Activated T-cell treated with anti-CD3 and anti-CD28 coated beads, Interleukin-2, amount 50 U/mL, for 72 hours (primary cell): ENCODE results near the gene OXSR1. TPM values are rescaled to one million over a fixed set of nuclear protein-coding genes. Genes with fewer than 3 reads are reported as not detected.
"Not testable (repeated sequence)": the region's sequence is repeated elsewhere in the genome, so short reads cannot be mapped to it uniquely, and the experiment has no call there.

Source experiments
- ATAC-seq, 2 donors: fragments of 150-1000 bp; cut with Tn5 transposase; replicated peaks in 1 of 2; 2 replicates each; pipeline ENCODE4 v1.10.0; 2021; ENCODE audit warnings: moderate library complexity in 2 of 2, mild to moderate bottlenecking in 1 of 2
- DNase-seq, 2 donors: peaks; one replicate each; pipeline ENCODE4 v3.0.0; 2021 to 2022; ENCODE audit warnings: mixed read lengths in 1 of 2
- H3K27ac Mint-ChIP-seq: one replicate; pipeline ENCODE4 v1.8.0; 2022; ENCODE audit warnings: mild to moderate bottlenecking, moderate library complexity, mixed read lengths
- H3K27me3 Mint-ChIP-seq: one replicate; pipeline ENCODE4 v1.8.0; 2022; ENCODE audit warnings: low read depth, mixed read lengths
- H3K36me3 Mint-ChIP-seq, 2 donors: one replicate each; pipeline ENCODE4 v1.8.0; 2022; ENCODE audit warnings: mixed read lengths in 2 of 2, mild to moderate bottlenecking in 1 of 2; ENCODE audit not compliant: insufficient read depth in 2 of 2
- H3K4me1 Mint-ChIP-seq: one replicate; pipeline ENCODE4 v1.8.0; 2022; ENCODE audit warnings: low read depth, mixed read lengths
- H3K4me3 Mint-ChIP-seq, 2 donors: one replicate each; pipeline ENCODE4 v1.8.0; 2022; ENCODE audit warnings: mild to moderate bottlenecking in 2 of 2, mixed read lengths in 2 of 2, moderate library complexity in 2 of 2
- H3K9me3 Mint-ChIP-seq, 2 donors: one replicate each; pipeline ENCODE4 v1.8.0; 2022; ENCODE audit warnings: mixed read lengths in 2 of 2
- total RNA-seq, 2 donors: library from RNA; stranded (reverse); gene quantifications; one replicate each; pipeline ENCODE4 v1.2.3, GENCODE V29; 2022

OXSR1 gene
- total RNA-seq, 2 donors from 2014 or later, result 46.3 to 51.8 TPM

DNA sequence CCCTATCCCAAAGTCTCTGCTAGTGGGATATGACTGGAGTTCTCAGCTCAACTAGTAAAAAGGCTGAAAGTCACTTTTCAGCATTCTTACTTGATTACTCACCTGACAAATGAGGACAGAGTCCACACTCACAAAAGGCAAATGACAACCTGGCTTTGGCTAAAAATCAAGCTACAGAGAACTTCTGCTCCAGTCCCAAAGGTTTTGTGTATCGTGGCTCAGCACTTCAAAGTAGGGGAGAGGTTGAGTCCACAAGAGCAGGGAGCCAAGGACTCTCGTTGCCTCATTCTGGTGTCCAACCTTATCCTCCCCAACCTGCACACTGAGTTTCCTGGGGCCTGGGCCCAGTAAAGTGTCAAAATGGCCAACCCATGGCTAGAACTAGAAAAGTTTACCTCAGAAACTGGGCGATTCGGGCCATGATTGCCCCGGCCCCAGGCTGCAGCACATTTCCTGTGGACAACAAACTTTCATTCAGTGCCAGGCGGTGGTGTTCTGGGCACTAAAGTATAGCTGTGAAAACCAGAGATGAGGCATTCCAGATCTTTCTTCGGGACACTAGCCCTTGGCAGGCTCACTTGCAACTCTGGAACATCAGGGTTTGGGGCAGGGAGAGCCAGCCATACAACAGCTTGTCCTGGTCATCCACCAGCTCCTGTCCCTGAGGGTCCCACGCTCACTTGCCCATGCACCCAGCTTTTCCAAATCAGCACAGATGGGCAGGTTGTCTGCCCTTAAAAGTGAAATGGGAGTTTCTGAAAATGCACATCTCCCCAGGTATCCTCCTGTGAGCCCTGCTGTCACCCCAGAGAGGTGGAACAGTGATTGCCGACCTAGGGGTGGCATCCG lies 31.6 kb upstream of the OXSR1 start:
- ATAC-seq (no peak), DNase-seq (no peak)
- Mint-ChIP-seq H3K36me3 (peaks cover 3 to 12% of the 10 kb centered on the region in 2 donors), H3K27ac (no peak overlapping the region), H3K4me1 (peaks cover 40% of the 10 kb centered on the region), H3K4me3 (no peak overlapping the region), H3K27me3 (no peaks in the 10 kb centered on the region), H3K9me3 (no peaks in the 10 kb centered on the region)

DNA sequence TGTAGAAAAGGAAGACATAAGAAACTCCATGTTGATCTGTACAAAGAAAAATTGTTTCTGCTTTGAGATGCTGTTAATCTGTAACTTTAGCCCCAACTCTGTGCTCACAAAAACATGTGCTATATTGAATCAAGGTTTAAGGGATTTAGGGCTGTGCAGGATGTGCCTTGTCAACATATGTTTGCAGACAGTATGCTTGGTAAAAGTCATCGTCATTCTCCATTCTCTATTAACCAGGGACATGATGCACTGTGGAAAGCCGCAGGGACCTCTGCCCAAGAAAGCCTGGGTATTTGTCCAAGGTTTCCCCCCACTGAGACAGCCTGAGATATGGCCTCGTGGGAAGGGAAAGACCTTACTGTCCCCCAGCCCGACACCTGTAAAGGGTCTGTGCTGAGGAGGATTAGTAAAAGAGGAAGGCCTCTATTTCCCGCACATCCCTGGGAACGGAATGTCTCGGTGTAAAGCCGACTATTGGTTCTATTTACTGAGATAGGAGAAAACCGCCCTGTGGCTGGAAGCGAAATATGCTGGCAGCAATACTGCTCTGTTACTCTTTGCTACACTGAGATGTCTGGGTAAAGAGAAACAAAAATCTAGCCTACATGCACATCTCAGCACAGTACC lies 30.7 kb upstream of the OXSR1 start:
- ATAC-seq, H3K27ac Mint-ChIP-seq, H3K9me3 Mint-ChIP-seq, DNase-seq, H3K27me3 Mint-ChIP-seq: not testable (repeated sequence)
- Mint-ChIP-seq H3K4me1 (peaks cover 45% of the 10 kb centered on the region), H3K4me3 (peak overlapping the region in 1 of 2 donors; percentile 93), H3K36me3 (peaks cover 3 to 10% of the 10 kb centered on the region in 2 donors)

- H3K4me3 Mint-ChIP-seq, result peak overlapping the region; percentile 84 to 93
- peak; percentile 17 to 25 for DNase-seq
- not testable (repeated sequence) for ATAC-seq, H3K27me3 Mint-ChIP-seq, H3K9me3 Mint-ChIP-seq, H3K36me3 Mint-ChIP-seq
- peak overlapping the region; percentile 91 for H3K27ac Mint-ChIP-seq
- peaks cover 56% of the 10 kb centered on the region for H3K4me1 Mint-ChIP-seq
Measured at GRCh38 chr3:38135621-38136277, 29.6 kb upstream of the OXSR1 start.

- H3K27ac Mint-ChIP-seq, result peak overlapping the region; percentile 91
- no peaks in the 10 kb centered on the region for H3K9me3 Mint-ChIP-seq
- peak overlapping the region; percentile 84 to 93 for H3K4me3 Mint-ChIP-seq
- H3K4me1 Mint-ChIP-seq, result peaks cover 63% of the 10 kb centered on the region
- peaks cover 7 to 8% of the 10 kb centered on the region in 2 donors for H3K36me3 Mint-ChIP-seq
- DNase-seq (peak; percentile 22 to 36), ATAC-seq (no peak)
- no peaks in the 10 kb centered on the region for H3K27me3 Mint-ChIP-seq
Measured at GRCh38 chr3:38136393-38136776, 29.0 kb upstream of the OXSR1 start.

DNA sequence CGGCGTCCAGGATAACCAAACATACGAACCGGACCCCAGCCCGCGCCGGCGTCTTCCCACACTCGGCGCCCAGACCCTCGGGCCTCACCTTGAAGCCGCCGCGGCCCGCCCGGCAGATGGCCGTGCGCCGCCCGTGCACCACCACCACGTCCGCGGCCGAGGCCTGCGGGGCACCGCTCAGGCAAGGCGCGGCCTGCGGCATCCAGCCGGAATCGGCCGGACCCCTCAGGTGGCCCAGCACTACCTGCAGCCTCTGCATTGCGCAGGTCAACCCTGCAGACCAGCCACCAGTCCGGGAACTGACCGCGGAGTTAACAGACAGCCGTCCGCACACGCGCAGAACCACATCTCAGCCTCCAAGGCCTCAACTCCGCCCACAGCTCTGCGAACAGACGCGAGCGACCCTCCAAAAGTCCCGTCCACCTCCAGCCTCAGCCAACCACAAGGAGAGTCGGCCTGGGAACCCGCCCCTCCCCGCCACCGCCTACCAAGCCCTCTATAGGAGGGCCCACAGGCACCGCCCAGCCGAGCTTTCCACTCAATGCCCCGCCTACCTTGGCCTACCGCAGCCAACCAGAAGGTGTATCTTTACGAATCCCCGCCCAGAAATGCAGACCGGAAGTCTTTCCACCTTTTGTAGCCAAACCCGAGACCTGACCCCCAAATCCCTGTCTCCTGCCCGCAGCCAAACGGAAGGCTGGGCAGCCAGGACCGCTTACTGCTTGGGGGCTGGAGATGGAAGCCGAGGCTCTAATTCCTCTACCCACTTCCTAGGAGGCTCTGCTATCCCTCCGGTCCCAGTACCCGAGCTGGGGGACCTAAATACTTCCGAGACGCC lies 28.3 kb upstream of the OXSR1 start, which contains the start of gene ACAA1:
Gene ACAA1, minus strand, starts transcription at position 351 of the 838 bp plus-strand sequence. Its CDS starts 92 bp downstream, at position 259.
- DNase-seq (peak; percentile 97 to 99), ATAC-seq (peak; percentile 91 to 93)
- Mint-ChIP-seq H3K4me3 (peak within 1 kb of the TSS; percentile 84 to 93), H3K4me1 (peaks cover 64% of the 10 kb centered on the region), H3K9me3 (no peaks in the 10 kb centered on the region), H3K27ac (peak within 1 kb of the TSS; percentile 97), H3K36me3 (peaks cover 11% of the 10 kb centered on the region in 2 donors), H3K27me3 (no peaks in the 10 kb centered on the region)

GRCh38 chr3:38137615-38138348 lies 27.6 kb upstream of the OXSR1 start:
- H3K36me3 Mint-ChIP-seq, result peaks cover 13 to 16% of the 10 kb centered on the region in 2 donors
- H3K4me3 Mint-ChIP-seq, result peak overlapping the region; percentile 84 to 93
- H3K9me3 Mint-ChIP-seq, result no peaks in the 10 kb centered on the region
- ATAC-seq, result no peak
- peak overlapping the region; percentile 97 for H3K27ac Mint-ChIP-seq
- peaks cover 62% of the 10 kb centered on the region for H3K4me1 Mint-ChIP-seq
- no peaks in the 10 kb centered on the region for H3K27me3 Mint-ChIP-seq
- peak; percentile 29 to 40 for DNase-seq

DNA sequence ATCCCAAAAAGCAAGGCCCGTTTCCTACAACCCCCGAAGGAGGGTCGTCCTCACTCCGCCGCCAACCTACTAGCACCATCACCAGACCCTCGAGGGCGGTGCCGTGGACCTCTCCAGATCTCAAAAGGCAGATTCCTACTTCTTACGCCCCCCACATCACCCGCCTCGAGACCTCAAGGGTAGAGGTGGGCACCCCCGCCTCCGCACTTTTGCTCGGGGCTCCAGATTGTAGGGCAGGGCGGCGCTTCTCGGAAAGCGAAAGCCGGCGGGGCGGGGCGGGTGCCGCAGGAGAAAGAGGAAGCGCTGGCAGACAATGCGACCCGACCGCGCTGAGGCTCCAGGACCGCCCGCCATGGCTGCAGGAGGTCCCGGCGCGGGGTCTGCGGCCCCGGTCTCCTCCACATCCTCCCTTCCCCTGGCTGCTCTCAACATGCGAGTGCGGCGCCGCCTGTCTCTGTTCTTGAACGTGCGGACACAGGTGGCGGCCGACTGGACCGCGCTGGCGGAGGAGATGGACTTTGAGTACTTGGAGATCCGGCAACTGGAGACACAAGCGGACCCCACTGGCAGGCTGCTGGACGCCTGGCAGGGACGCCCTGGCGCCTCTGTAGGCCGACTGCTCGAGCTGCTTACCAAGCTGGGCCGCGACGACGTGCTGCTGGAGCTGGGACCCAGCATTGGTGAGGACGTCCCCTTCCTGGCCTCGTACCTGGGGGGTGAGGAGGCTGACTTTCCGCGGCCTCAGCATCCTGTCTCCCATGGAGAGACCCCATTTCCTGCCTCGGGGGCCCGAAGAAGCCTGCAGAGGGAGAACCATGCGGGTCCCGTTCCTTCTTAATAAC lies 26.8 kb upstream of the OXSR1 start, which contains the start of gene MYD88:
Gene MYD88, plus strand, starts transcription at position 313 of the 842 bp plus-strand sequence. Its CDS starts 40 bp downstream, at position 353.
- Mint-ChIP-seq H3K27me3 (no peaks in the 10 kb centered on the region), H3K4me3 (peak within 1 kb of the TSS; percentile 84 to 93), H3K9me3 (no peaks in the 10 kb centered on the region), H3K4me1 (peaks cover 54% of the 10 kb centered on the region), H3K27ac (peak within 1 kb of the TSS; percentile 97), H3K36me3 (peaks cover 13 to 16% of the 10 kb centered on the region in 2 donors)
- peak; percentile 89 to 90 for DNase-seq
- peak; percentile 57 to 61 for ATAC-seq

DNA sequence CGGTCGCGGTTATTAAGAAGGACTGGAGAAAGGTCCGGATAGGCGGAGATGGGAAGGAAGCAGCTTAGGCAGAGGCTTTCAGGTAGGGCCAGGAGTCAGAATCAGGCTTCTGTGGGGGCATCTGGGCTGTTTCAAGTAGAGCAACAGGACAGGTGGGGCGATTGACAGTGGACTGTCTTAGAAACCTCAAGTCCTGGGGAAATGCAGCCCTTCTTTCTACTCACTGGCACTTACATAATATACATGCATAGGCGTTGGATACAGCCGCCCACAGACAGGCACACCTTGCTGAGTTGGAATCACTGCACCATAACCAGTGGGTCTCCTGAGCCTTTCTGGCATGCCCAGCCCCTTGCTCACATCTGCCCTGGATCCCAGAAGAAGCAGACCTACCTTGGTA lies 26.1 kb upstream of the OXSR1 start:
- Mint-ChIP-seq H3K4me1 (peaks cover 54% of the 10 kb centered on the region), H3K9me3 (no peaks in the 10 kb centered on the region), H3K4me3 (peak overlapping the region; percentile 84 to 93), H3K27me3 (no peaks in the 10 kb centered on the region), H3K27ac (peak overlapping the region; percentile 97), H3K36me3 (peaks cover 13 to 16% of the 10 kb centered on the region in 2 donors)
- ATAC-seq (no peak), DNase-seq (no peak)

DNA sequence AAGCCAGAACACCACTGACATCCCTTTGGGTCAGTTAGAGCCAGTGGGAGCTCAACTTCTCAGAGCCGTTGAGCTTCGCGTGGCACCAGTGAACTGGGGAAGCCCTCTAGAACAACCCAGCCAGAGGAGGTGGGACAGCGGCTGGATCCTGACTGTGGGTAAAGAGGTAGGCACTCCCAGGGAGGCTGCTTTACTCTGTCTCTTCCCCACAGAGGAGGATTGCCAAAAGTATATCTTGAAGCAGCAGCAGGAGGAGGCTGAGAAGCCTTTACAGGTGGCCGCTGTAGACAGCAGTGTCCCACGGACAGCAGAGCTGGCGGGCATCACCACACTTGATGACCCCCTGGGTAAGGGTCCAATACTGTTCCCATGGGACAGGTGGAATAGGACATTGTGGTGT lies 25.7 kb upstream of the OXSR1 start:
- Mint-ChIP-seq H3K9me3 (no peaks in the 10 kb centered on the region), H3K4me3 (peak overlapping the region; percentile 84 to 93), H3K36me3 (peaks cover 13 to 16% of the 10 kb centered on the region in 2 donors), H3K27me3 (no peaks in the 10 kb centered on the region), H3K4me1 (peaks cover 54% of the 10 kb centered on the region), H3K27ac (no peak overlapping the region)
- no peak for ATAC-seq
- no peak for DNase-seq

GRCh38 chr3:38140326-38141172 lies 24.8 kb upstream of the OXSR1 start:
- DNase-seq (no peak), ATAC-seq (no peak)
- Mint-ChIP-seq H3K36me3 (peaks cover 13 to 16% of the 10 kb centered on the region in 2 donors), H3K4me1 (peaks cover 46% of the 10 kb centered on the region), H3K9me3 (no peaks in the 10 kb centered on the region), H3K27me3 (no peaks in the 10 kb centered on the region), H3K4me3 (peak overlapping the region; percentile 10 to 84), H3K27ac (no peak overlapping the region)
